ENCODE data around the gene TRANK1.

Gene TRANK1

DNA sequence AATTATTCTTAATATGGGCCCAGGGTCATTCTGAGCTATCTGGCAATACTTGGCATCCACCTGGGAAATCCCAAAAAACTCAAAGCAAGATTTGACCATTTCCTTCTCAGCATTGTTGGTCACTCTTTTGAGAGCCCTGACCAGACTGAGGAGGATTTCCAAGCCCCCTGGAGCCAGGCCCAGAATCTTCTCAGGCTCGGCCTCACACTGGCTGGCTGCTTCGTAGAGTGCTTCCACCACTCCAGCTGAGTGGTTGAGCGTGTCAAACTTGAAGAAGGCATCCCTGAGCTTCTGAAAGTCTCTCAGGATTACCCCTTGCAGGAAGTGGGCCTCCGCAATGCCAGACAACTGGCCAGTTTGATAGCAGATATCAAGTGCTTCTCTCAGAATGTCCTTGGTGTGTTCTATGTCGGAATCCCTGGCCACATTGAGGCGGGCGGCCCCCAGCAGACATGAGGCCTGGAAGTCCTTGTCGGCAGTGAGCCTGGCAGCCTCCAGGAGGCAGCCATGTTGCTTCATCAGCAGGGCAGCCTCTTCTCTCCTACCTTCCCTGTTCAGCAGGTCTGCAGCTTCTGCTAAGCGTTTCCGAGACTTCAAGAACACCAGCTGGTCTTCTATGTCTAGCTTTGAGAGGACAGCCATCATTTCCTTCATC, 111.6 kb downstream of the TRANK1 start:
- no peak for DNase-seq

- DNase-seq, result no peak
Observed at GRCh38 chr3:36832406-36832805, 112.4 kb downstream of the TRANK1 start.

GRCh38 chr3:36827133-36827532, 117.7 kb downstream of the TRANK1 start:
- no peak for DNase-seq

- no peak for DNase-seq
Observed at GRCh38 chr3:36826240-36826639, 118.6 kb downstream of the TRANK1 start.

- DNase-seq, result no peak
Observed at GRCh38 chr3:36824443-36824842, 120.4 kb downstream of the TRANK1 start.

DNA sequence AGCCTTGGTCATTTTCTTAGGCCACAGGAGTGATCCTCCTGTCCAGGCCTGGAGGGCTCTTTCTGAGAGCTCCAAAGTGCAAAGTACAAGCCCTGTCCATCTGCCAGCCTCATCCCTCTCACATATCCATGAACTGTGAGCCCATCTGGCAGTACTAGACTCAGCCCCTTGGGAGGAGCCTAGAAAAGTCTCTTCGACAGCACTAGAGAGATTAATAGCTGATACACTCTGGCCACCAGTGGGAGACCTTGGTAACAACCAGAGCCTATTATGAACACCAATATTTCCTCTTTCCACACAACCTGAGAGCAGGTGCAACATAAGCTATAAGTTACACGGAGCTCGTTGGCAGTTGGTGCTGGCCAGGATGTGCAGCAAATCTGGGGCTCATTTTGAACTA, 121.0 kb downstream of the TRANK1 start:
- DNase-seq, result no peak

- DNase-seq, result no peak
Observed at GRCh38 chr3:36820083-36820482, 124.8 kb downstream of the TRANK1 start.

DNA sequence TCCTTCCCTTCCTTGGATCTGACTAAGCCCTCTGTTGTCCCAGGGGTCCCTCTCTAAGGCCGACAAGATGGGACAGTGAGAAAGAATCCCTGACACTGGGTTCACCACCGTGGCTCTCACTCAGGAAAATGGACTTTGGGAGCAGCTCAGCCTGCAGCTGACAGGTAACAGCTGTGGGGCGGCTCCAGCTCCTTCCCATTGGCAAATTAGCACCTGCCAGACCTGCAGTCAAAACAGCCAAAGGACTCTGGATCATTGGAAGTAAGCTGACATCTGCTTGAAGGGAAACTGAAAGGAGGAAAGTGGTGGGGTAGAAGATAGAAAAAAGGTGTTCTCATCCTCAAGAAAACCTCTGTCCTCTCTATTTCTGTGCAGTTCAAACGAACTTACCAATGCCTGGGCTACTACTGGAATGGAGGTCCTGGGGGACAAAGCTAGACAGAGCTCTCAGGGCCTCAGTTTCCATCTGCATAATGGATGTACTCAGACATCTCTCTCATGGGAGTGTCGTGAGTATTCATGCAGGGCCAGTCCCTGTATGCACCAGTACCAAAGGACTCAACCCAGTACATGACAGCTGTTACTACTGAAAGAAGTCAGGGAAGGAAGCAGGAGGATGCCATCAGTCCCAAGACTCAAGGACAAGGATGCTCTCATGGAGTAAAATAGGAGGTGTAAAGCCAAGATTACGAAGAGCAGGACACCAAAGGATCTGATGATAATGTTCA, 126.9 kb downstream of the TRANK1 start:
- no peak for DNase-seq

GRCh38 chr3:36815375-36815774, 129.5 kb downstream of the TRANK1 start:
- DNase-seq, result no peak

DNA sequence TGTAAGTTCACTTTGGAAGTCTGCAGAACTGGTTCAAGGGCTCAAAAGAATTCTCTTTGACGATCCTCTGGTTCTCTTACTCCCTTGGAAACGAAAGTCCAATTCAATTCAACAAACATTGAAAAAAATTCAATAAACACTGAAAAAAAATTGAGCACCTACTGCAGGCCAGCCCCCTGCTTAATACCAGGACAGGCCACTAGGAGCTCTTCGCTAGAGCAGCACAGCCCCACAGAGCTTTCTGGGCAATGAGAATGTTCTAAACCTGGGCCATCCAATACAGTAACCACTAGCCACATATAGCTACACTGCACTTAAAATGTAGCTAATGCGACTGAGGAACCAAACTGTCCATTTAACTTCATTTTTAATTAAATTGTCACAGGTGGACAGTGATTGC, 130.1 kb downstream of the TRANK1 start:
- no peak for DNase-seq

- peak; percentile 1 for DNase-seq
Observed at GRCh38 chr3:36814066-36814717, 130.7 kb downstream of the TRANK1 start.

GRCh38 chr3:36813305-36813704, 131.5 kb downstream of the TRANK1 start:
- no peak for DNase-seq

GRCh38 chr3:36812240-36812639, 132.6 kb downstream of the TRANK1 start:
- DNase-seq, result no peak

GRCh38 chr3:36811768-36812167, 133.1 kb downstream of the TRANK1 start:
- DNase-seq, result no peak

DNA sequence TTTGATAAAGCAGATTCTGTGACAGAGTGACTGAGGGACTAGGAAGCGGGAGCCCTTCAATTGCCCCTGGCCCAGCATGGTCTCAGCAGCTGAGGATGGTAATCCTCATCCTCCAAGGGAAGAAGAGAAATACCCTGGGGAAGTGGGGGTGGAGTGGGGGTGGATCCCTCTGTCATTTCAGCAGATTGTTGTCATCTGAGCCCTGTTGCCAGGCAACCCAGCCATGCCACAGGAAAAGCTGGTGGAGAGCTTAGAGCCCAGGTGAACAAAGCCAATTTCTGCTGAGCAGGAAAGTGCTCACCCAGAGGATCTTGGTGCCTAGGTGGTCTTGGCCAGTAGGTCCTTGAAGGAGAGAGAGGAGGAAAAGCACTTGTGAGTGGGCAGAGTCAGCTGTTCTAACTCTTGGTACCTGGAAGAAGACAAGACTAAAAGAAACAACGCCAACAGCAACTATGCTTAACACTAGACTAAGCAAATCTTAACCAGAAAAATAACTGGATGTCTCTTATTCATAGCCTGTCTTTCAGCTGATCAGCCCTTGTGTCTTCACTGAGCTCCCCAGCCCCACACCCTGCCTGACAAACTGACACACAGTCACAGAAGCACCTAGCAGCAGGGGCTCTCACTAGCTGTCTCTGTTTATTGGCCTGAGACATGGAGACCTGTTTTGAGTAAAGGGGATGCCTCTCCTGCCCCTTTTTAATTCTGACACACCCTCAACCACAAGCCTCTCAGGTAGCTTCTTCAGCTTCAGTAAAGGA, 140.4 kb downstream of the TRANK1 start:
- DNase-seq, result peak; percentile 1

- DNase-seq, result no peak
Observed at GRCh38 chr3:36803091-36803791, 141.6 kb downstream of the TRANK1 start.

DNA sequence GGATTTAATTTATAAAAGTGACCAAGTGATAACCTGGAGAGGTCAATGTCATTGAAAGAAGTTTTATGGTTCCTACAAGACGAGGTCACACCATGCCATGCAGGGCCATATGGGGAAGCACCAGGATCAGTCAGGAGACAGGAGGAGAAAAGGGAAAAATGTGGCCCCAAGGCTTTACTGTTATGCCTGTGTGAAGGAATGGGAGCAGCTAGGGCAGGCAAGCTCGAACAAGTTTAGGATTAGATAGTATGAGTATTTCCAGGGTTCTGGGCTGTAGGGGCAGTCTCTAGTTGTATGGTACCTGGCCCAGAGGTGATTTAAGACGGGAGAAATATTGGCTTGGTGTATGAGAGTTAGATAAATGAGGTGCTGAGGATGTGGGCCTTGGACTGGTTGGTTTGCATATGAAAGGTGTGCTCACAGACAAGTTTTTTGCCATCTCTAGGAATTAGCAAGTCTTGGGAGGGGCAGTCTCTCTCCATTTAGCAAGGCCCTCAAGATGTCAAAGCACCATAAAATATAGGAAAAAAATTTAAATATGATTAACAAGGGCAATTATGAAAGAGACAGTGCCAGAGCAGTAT, 144.2 kb downstream of the TRANK1 start:
- no peak for DNase-seq

- no peak for DNase-seq
Observed at GRCh38 chr3:36796881-36797280, 148.0 kb downstream of the TRANK1 start.

DNA sequence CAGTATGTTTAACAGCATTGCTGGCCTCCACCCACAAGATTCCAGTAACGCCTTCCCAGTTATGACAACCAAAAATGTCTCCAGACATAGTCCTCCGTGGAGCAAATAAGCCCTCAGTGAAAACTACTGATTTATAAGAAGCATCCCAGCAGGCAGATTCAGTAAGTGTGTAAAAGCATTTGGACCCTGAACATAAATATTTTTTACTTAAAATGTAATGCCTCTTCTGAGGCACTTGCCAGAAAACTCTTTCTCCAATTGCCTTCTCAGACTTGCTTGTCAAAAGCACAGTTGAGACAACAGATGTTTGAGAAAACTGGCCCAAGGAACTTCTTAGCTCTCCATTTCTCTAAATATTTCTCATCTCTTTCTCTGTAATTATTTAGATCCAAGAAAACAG, 148.7 kb downstream of the TRANK1 start:
- DNase-seq, result no peak

- DNase-seq, result no peak
Observed at GRCh38 chr3:36795622-36796021, 149.2 kb downstream of the TRANK1 start.

DNA sequence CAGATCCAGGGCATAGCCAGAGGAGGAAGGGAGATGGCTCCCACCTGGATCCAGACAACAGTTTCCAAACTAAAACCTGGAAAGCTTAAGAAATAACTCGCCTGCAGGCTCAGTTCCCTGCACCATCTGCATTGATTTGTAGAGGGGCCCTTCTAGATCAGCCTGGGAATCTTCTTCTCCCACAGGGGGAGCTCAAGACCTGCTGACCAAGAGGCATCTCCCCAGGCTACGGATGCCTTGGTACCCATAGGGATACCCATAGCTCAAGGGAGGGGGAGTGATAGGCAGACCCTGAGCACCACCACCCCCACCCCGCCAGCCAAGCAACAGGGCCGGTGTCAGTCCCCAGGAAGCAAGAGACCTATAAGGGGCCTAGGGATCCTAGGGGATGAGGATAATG, 152.5 kb downstream of the TRANK1 start:
- DNase-seq, result peak; percentile 17

DNA sequence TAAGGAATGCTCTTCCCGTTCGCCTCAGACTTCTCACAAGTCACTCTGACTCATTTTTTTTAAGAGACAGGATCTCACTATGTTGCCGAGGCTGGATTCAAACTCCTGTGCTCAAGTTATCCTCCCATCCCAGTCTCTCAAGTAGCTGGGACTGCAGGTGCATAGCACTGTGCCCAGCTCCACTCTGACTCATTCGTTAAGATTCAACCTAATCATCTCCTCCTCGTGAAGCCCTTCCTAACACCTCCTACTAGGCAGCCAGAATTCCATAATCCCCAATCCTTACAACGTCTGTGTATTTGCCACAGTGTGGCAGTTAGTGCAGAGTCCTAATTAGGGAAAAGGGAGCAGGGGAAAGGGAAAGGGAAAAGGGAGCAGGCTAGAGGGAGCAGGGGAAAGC, 154.1 kb downstream of the TRANK1 start:
- no peak for DNase-seq
